CD4-positive, alpha-beta memory T cell (primary cell): ENCODE data around the gene IMPACT. TPM values are rescaled to one million over a fixed set of nuclear protein-coding genes. Genes with fewer than 3 reads are reported as not detected.

ENCODE experiments used
- CTCF ChIA-PET: fragments of 350-600 bp; sonication (Branson Sonifier 250); formaldehyde crosslinking; loops from one replicate; lab custom pipeline; 2021; ENCODE audit warnings: inconsistent platforms; ENCODE audit not compliant: partially characterized antibody; lab: Charles Lee
- POLR2A ChIA-PET: fragments of 350-600 bp; sonication (Branson Sonifier 250); formaldehyde crosslinking; loops from one replicate; lab custom pipeline; 2021; ENCODE audit not compliant: partially characterized antibody; lab: Charles Lee
- DNase-seq, 5 donors: peaks; one replicate each; pipeline versions ENCODE4 v3.0.0 to v3.0.0-alpha.2; 2020 to 2022; ENCODE audit warnings: mixed read lengths in 1 of 5
- H3K27ac ChIP-seq: one replicate; pipeline ENCODE4 v1.7.0; 2013; ENCODE audit warnings: low read depth, low read length
- H3K27me3 ChIP-seq: 2 replicates; pipeline ENCODE4 v1.7.0; 2013; ENCODE audit warnings: mild to moderate bottlenecking, low read length, moderate library complexity; ENCODE audit not compliant: insufficient read depth
- H3K36me3 ChIP-seq: 2 replicates; pipeline ENCODE4 v1.7.0; 2013; ENCODE audit warnings: mild to moderate bottlenecking, low read length, moderate library complexity; ENCODE audit not compliant: insufficient read depth
- H3K4me1 ChIP-seq: 2 replicates; pipeline ENCODE4 v1.7.0; 2013; ENCODE audit warnings: mild to moderate bottlenecking, low read length, moderate library complexity; ENCODE audit not compliant: insufficient read depth
- H3K4me3 ChIP-seq, 2 donors: one replicate each; pipeline ENCODE4 v1.7.0; 2013; ENCODE audit warnings: low read length in 2 of 2, mild to moderate bottlenecking in 1 of 2
- H3K9me3 ChIP-seq, 2 donors: one replicate each; pipeline ENCODE4 v1.7.0; 2013; ENCODE audit warnings: low read length in 2 of 2, control low read depth in 1 of 2; ENCODE audit not compliant: control insufficient read depth in 1 of 2
- H3K27ac Mint-ChIP-seq, 7 donors: one replicate each; pipeline ENCODE4 v1.8.0; 2020 to 2021; ENCODE audit warnings: mixed read lengths in 7 of 7, mild to moderate bottlenecking in 6 of 7, inconsistent platforms in 3 of 7, moderate library complexity in 3 of 7
- H3K27me3 Mint-ChIP-seq, 2 donors: one replicate each; pipeline ENCODE4 v1.8.0; 2020 to 2021; ENCODE audit warnings: mixed read lengths in 2 of 2
- H3K36me3 Mint-ChIP-seq, 2 donors: one replicate each; pipeline ENCODE4 v1.8.0; 2020 to 2021; ENCODE audit warnings: mixed read lengths in 2 of 2, inconsistent platforms in 1 of 2, mild to moderate bottlenecking in 1 of 2
- H3K4me1 Mint-ChIP-seq, 4 donors: one replicate each; pipeline ENCODE4 v1.8.0; 2020 to 2021; ENCODE audit warnings: mixed read lengths in 4 of 4, mild to moderate bottlenecking in 1 of 4
- H3K4me3 Mint-ChIP-seq, 8 donors: one replicate each; pipeline ENCODE4 v1.8.0; 2020 to 2021; ENCODE audit warnings: mixed read lengths in 8 of 8, mild to moderate bottlenecking in 7 of 8, moderate library complexity in 6 of 8, inconsistent platforms in 3 of 8
- H3K9me3 Mint-ChIP-seq, 8 donors: one replicate each; pipeline ENCODE4 v1.8.0; 2020 to 2021; ENCODE audit warnings: mixed read lengths in 8 of 8, mild to moderate bottlenecking in 5 of 8, inconsistent platforms in 3 of 8, moderate library complexity in 1 of 8
- intact Hi-C: fragments of 100-400 bp; cut with micrococcal nuclease; formaldehyde crosslinking; loops from one replicate; pipeline ENCODE4 v1.15.1; 2023
- polyA plus RNA-seq, 2 donors: library from polyadenylated mRNA; unstranded; fragments of 300-500 nt; fragmentation: Illumina TruSeq; gene quantifications; one replicate each; pipeline ENCODE4 v1.2.3, GENCODE V29; 2021
- total RNA-seq, 2 experiments: library from RNA; stranded (reverse); gene quantifications; one replicate each; pipeline ENCODE4 v1.2.3, GENCODE V29; 2021

IMPACT gene
- total and polyA plus RNA-seq, 4 experiments from 2014 or later: 12.5 to 20.9 (median 15.0) TPM

DNA sequence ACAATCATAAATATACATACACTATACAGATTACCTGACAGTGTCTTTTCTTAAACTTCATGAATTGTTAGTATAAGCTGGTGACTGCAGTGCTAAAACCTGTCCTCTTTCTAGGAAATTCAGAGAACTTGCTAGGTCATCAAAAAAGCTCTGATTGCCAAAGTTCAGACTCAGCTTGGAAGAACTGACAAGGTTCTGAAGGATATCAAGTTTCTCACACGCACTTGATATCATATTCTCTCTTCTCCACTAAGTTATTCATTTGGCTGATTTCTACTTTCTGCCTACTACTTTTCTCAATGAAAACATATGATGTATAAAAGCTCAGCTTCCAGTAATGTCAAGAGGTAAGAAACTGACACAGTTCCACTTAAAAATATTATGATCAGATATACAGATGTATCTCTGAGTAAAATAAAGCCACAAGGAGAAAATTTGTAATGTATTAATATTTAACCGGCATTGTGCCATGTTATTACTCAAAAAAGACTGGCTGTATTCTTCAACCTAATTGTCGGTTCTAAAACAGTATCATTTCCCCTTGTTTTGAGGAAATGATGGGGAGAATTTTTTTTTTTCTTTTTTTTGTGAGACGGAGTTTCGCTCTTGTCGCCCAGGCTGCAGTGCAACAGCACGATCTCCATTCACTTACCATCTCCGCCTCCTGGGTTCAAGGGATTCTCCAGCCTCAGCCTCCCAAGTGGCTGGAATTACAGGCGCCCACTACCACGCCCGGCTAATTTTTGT is 31.2 kb upstream of the IMPACT start:
- no peaks in the 10 kb centered on the region for H3K27me3 ChIP-seq
- DNase-seq: no peak
- H3K27ac Mint-ChIP-seq: peak overlapping the region in 2 of 7 donors; percentile 13 to 57
- H3K9me3 ChIP-seq: no peaks in the 10 kb centered on the region
- H3K4me1 Mint-ChIP-seq: peaks cover 6 to 16% (median 13%) of the 10 kb centered on the region in 4 donors
- intact Hi-C loops: no loop called here
- ChIA-PET CTCF (no interaction called here), POLR2A (no interaction called here)
- no peaks in the 10 kb centered on the region for H3K36me3 Mint-ChIP-seq
- H3K4me1 ChIP-seq: peaks cover 12% of the 10 kb centered on the region
- no peak overlapping the region for H3K27ac ChIP-seq
- H3K4me3 Mint-ChIP-seq: peak overlapping the region in 2 of 8 donors; percentile 12 to 30
- no peaks in the 10 kb centered on the region for H3K36me3 ChIP-seq
- no peak overlapping the region for H3K4me3 ChIP-seq
- no peaks in the 10 kb centered on the region for H3K9me3 Mint-ChIP-seq
- H3K27me3 Mint-ChIP-seq: peaks cover 0 to 12% of the 10 kb centered on the region in 2 donors

DNA sequence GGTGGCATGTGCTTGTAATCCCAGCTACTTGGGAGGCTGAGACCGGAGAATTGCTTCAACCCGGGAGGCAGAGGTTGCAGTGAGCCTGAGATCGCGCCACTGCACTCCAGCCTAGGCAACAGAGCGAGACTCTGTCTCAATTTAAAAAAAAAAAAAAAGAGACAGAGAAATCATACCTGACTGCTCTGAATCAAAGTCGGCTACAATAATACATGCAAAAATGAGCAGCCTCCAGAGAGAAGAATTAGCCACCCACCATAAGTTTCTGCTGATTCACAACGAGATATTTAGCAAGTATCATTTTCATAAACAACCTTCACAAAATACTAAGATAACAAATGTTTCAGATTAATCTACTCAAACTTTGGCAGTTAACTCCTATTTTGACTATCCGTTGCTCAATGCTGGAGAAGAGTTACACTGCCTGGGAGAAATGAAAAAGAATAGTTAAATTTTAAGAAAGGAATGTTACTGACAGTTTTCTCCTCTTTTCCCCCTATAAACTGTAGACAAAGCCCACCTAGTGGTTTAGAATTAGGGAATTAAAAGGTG is 30.3 kb upstream of the IMPACT start:
- no peaks in the 10 kb centered on the region for H3K36me3 ChIP-seq
- intact Hi-C loops: loop anchor here (2.0 kb wide), 1 partner anchor 31 kb away; the partner anchor contains the start of gene IMPACT
- Mint-ChIP-seq H3K27ac (no peak overlapping the region), H3K4me3 (peak overlapping the region in 2 of 8 donors; percentile 8 to 48), H3K36me3 (no peaks in the 10 kb centered on the region), H3K27me3 (peaks cover 3 to 16% of the 10 kb centered on the region in 2 donors), H3K9me3 (no peaks in the 10 kb centered on the region), H3K4me1 (peaks cover 6 to 16% (median 13%) of the 10 kb centered on the region in 4 donors)
- no peak overlapping the region for H3K4me3 ChIP-seq
- CTCF ChIA-PET: interaction anchor here (1.0 kb wide), 1 partner anchor 35 kb away, joined by 3 read pairs; no protein-coding TSS in a partner anchor
- POLR2A ChIA-PET: no interaction called here
- H3K27me3 ChIP-seq: no peaks in the 10 kb centered on the region
- no peaks in the 10 kb centered on the region for H3K9me3 ChIP-seq
- H3K27ac ChIP-seq: no peak overlapping the region
- H3K4me1 ChIP-seq: peaks cover 12% of the 10 kb centered on the region
- DNase-seq: no peak

DNA sequence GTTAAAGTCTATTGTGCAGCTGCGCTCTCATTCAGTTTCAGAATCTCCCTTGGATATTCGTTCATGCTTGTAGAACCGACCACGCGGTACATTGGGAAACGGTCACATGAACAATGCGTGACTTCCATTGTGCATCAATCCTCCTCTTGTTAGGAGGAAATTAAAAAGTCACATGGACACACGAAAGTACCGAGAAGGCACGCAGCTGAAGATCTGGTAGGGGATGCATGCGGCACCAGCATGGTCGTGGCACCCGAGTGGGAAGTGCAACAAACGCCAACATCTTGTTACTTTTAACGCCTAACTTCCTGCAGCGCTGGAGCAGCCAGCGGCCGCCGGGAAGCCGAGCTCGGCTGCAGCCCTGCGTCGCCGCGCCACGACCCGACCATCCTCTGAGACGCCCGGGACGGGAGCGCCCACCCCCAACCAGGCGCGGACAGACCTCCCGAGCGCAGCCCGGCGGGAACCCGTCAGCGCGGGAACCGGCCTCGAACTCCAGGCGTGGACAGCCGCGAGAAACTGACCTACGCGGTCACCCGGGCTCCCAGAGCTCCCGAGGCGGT is 29.3 kb upstream of the IMPACT start:
- Mint-ChIP-seq H3K4me3 (peak overlapping the region; percentile 80 to 92 (median 88)), H3K27ac (peak overlapping the region in 6 of 7 donors; percentile 13 to 77 (median 50)), H3K4me1 (peaks cover 6 to 16% (median 13%) of the 10 kb centered on the region in 4 donors), H3K9me3 (no peaks in the 10 kb centered on the region), H3K36me3 (no peaks in the 10 kb centered on the region), H3K27me3 (peaks cover 3 to 19% of the 10 kb centered on the region in 2 donors)
- no peaks in the 10 kb centered on the region for H3K9me3 ChIP-seq
- peak overlapping the region; percentile 53 for H3K27ac ChIP-seq
- H3K4me1 ChIP-seq: peaks cover 12% of the 10 kb centered on the region
- H3K4me3 ChIP-seq: peak overlapping the region; percentile 50 to 66
- DNase-seq: peak in 2 of 5 donors; percentile 24 to 40
- POLR2A ChIA-PET: interaction anchor here (1.4 to 1.9 kb wide), 2 partner anchors 16 to 29 kb away, joined by 5 to 10 read pairs; partner anchors contain the start of gene IMPACT
- intact Hi-C loops: loop anchor here (2.0 kb wide), 1 partner anchor 30 kb away; the partner anchor contains the start of gene IMPACT
- CTCF ChIA-PET: interaction anchor here (0.7 to 1.7 kb wide), 5 partner anchors 31 to 39 kb away, joined by 3 to 6 read pairs (median 3); no protein-coding TSS in a partner anchor
- no peaks in the 10 kb centered on the region for H3K27me3 ChIP-seq
- no peaks in the 10 kb centered on the region for H3K36me3 ChIP-seq

- ChIA-PET POLR2A (interaction anchor here (1.4 to 1.9 kb wide), 2 partner anchors 16 to 29 kb away, joined by 5 to 10 read pairs; partner anchors contain the start of gene IMPACT), CTCF (interaction anchor here (1.1 to 1.7 kb wide), 3 partner anchors 31 to 38 kb away, joined by 3 to 6 read pairs (median 3); no protein-coding TSS in a partner anchor)
- H3K9me3 Mint-ChIP-seq: no peaks in the 10 kb centered on the region
- H3K36me3 ChIP-seq: no peaks in the 10 kb centered on the region
- no peaks in the 10 kb centered on the region for H3K27me3 ChIP-seq
- H3K4me3 ChIP-seq: peak within 1 kb of the TSS; percentile 50 to 66
- H3K4me1 ChIP-seq: peaks cover 12% of the 10 kb centered on the region
- H3K4me3 Mint-ChIP-seq: peak within 1 kb of the TSS; percentile 85 to 96 (median 88)
- H3K27ac ChIP-seq: peak within 1 kb of the TSS; percentile 53
- peak; percentile 54 to 70 (median 63) for DNase-seq
- H3K4me1 Mint-ChIP-seq: peaks cover 6 to 16% (median 13%) of the 10 kb centered on the region in 4 donors
- no peaks in the 10 kb centered on the region for H3K9me3 ChIP-seq
- peaks cover 4 to 20% of the 10 kb centered on the region in 2 donors for H3K27me3 Mint-ChIP-seq
- H3K27ac Mint-ChIP-seq: peak within 1 kb of the TSS in 6 of 7 donors; percentile 35 to 89 (median 66)
- H3K36me3 Mint-ChIP-seq: no peaks in the 10 kb centered on the region
- intact Hi-C loops: loop anchor here (2.0 kb wide), 1 partner anchor 29 kb away; the partner anchor contains the start of gene IMPACT
These were observed 28.6 kb upstream of the IMPACT start, which contains the start of gene OSBPL1A for GRCh38 chr18:24397694-24398368. TSS of gene OSBPL1A (minus strand) at chr18:24397824. CDS start at chr18:24377533, 20,291 bp downstream.

DNA sequence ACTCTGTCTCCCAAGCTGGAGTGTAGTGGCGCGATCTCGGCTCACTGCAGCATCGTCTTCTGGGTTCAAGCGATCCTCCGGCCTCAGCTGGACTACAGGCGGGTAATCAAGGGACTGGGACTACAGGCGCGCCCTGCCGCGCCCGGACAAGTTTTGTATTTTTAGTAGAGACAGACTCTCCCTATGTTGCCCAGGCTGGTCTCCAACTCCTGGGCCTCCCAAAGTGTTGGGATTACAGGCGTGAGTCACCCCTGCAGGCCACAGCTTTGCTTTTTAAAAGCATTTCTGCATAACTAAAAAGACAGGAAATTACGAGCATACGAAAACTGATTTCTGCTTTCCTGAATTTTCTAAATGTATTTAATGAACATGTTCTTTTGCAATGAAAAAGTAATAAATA is 27.9 kb upstream of the IMPACT start:
- POLR2A ChIA-PET: no interaction called here
- no peak overlapping the region for H3K27ac ChIP-seq
- CTCF ChIA-PET: no interaction called here
- no peaks in the 10 kb centered on the region for H3K36me3 ChIP-seq
- H3K4me1 ChIP-seq: peaks cover 12% of the 10 kb centered on the region
- DNase-seq: no peak
- Mint-ChIP-seq H3K9me3 (no peaks in the 10 kb centered on the region), H3K27ac (no peak overlapping the region), H3K27me3 (peaks cover 4 to 20% of the 10 kb centered on the region in 2 donors), H3K36me3 (no peaks in the 10 kb centered on the region), H3K4me1 (peaks cover 6 to 16% (median 13%) of the 10 kb centered on the region in 4 donors), H3K4me3 (peak overlapping the region in 7 of 8 donors; percentile 85 to 96 (median 88))
- H3K4me3 ChIP-seq: peak overlapping the region in 1 of 2 donors; percentile 66
- H3K27me3 ChIP-seq: no peaks in the 10 kb centered on the region
- intact Hi-C loops: no loop called here
- H3K9me3 ChIP-seq: no peaks in the 10 kb centered on the region

- H3K36me3 ChIP-seq: no peaks in the 10 kb centered on the region
- intact Hi-C loops: no loop called here
- no peak overlapping the region for H3K27ac ChIP-seq
- Mint-ChIP-seq H3K27me3 (peaks cover 7 to 24% of the 10 kb centered on the region in 2 donors), H3K4me1 (peaks cover 6 to 15% (median 9%) of the 10 kb centered on the region in 4 donors), H3K4me3 (no peak overlapping the region), H3K27ac (no peak overlapping the region), H3K36me3 (no peaks in the 10 kb centered on the region), H3K9me3 (peaks cover 0 to 3% (median 0%) of the 10 kb centered on the region in 8 donors)
- no peaks in the 10 kb centered on the region for H3K9me3 ChIP-seq
- peaks cover 12% of the 10 kb centered on the region for H3K4me1 ChIP-seq
- no peak for DNase-seq
- no peak overlapping the region for H3K4me3 ChIP-seq
- POLR2A ChIA-PET: no interaction called here
- CTCF ChIA-PET: interaction anchor here (1.4 kb wide), 1 partner anchor 40 kb away, joined by 4 read pairs; no protein-coding TSS in a partner anchor
- no peaks in the 10 kb centered on the region for H3K27me3 ChIP-seq
These were observed 25.9 kb upstream of the IMPACT start for GRCh38 chr18:24400587-24400986.
